ENCODE data around the gene ZSCAN31. TPM values are rescaled to one million over a fixed set of nuclear protein-coding genes. Genes with fewer than 3 reads are reported as not detected.

ZSCAN31 gene
- polyA plus RNA-seq, 1 of the 3 experiments (the other 2 are of a cell fraction), result 1.9 TPM

GRCh38 chr6:28353981-28354676 is 18.2 kb upstream of the ZSCAN31 start:
- TF ChIP-seq ELF1 (IDR thresholded peaks at IDR 0.05), result no peak
- TF ChIP-seq, protein P1, sequence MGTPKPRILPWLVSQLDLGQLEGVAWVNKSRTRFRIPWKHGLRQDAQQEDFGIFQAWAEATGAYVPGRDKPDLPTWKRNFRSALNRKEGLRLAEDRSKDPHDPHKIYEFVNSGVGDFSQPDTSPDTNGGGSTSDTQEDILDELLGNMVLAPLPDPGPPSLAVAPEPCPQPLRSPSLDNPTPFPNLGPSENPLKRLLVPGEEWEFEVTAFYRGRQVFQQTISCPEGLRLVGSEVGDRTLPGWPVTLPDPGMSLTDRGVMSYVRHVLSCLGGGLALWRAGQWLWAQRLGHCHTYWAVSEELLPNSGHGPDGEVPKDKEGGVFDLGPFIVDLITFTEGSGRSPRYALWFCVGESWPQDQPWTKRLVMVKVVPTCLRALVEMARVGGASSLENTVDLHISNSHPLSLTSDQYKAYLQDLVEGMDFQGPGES (IDR thresholded peaks at IDR 0.05; ENCODE audit: low read depth, low read length), result no peak
- no peaks in the 10 kb centered on the region for H3F3A ChIP-seq (replicated peaks; ENCODE audit: insufficient read depth)
- no peak overlapping the region for H3K4me2 ChIP-seq
- DNase-seq, result no peak
- no peaks in the 10 kb centered on the region for H3K36me3 ChIP-seq (replicated peaks in 1 of 2; ENCODE audit: control insufficient read depth in 1 of 2, insufficient read depth in 2 of 2, low read length in 1 of 2)
- no peaks in the 10 kb centered on the region for H3K9me3 ChIP-seq
- H2AFZ ChIP-seq (ENCODE audit: low read depth), result no peak overlapping the region
- POLR2A ChIA-PET, result interaction anchor here (0.6 kb wide), 1 partner anchor 19 kb away, joined by 3 read pairs; no protein-coding TSS in a partner anchor
- peaks cover 10 to 22% of the 10 kb centered on the region in 2 experiments; a peak in 3 of 4 replicates for H3K4me1 ChIP-seq (ENCODE audit: control insufficient read depth in 1 of 2, insufficient read depth in 2 of 2, low read depth in 1 of 2, low read length in 1 of 2)
- H3K4me3 ChIP-seq (ENCODE audit: low read depth in 2 of 2, low read length in 1 of 2), result no peak overlapping the region
- H3K9ac ChIP-seq, result no peak overlapping the region
- CTCF ChIA-PET, result interaction anchor here (3.4 kb wide), 1 partner anchor 86 kb away, joined by 29 read pairs; the partner anchor contains the start of gene ZSCAN26
- H3K27ac ChIP-seq (ENCODE audit: low read depth in 2 of 2, low read length in 1 of 2), result no peak overlapping the region
- WGBS (ENCODE audit: low lambda C conversion rate), result 98% methylated on average over 11 of the region's 11 CpGs
- no peaks in the 10 kb centered on the region for H4K20me1 ChIP-seq (ENCODE audit: insufficient read depth)
- no peaks in the 10 kb centered on the region for H3K27me3 ChIP-seq (ENCODE audit: insufficient read depth)
- H3K79me2 ChIP-seq (ENCODE audit: insufficient read depth), result peaks cover 40% of the 10 kb centered on the region
- no peaks in the 10 kb centered on the region for H3K9me2 ChIP-seq

DNA sequence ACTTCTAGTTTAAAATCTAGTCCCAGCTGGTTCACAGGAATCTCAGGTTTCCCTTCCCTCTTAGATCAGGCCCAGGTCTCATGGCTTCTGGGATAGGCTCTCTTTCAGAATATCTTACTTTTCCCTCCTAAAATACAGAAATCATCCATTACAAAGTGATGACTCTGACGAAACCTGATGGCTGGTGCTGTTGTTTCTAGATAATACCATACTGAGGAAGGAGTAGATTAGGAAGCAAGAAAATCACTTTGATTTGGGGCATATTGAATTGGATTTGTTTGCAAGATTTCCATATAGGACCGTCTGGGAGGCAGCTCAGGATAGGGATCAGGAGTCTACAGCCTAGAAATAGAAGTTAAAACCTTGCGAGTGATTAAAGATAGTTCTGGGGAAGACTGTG is 17.4 kb upstream of the ZSCAN31 start:
- Histone ChIP-seq H3K79me2 (ENCODE audit: insufficient read depth) (peaks cover 40% of the 10 kb centered on the region), H4K20me1 (ENCODE audit: insufficient read depth) (no peaks in the 10 kb centered on the region), H3K4me2 (no peak overlapping the region), H3K9me3 (no peaks in the 10 kb centered on the region), H3K36me3 (replicated peaks in 1 of 2; ENCODE audit: control insufficient read depth in 1 of 2, insufficient read depth in 2 of 2, low read length in 1 of 2) (no peaks in the 10 kb centered on the region), H3K4me1 (ENCODE audit: control insufficient read depth in 1 of 2, insufficient read depth in 2 of 2, low read depth in 1 of 2, low read length in 1 of 2) (peaks cover 10 to 22% of the 10 kb centered on the region in 2 experiments; a peak in 3 of 4 replicates), H3K9me2 (no peaks in the 10 kb centered on the region), H3K9ac (no peak overlapping the region), H3K27me3 (ENCODE audit: insufficient read depth) (no peaks in the 10 kb centered on the region), H3F3A (replicated peaks; ENCODE audit: insufficient read depth) (peaks cover 4% of the 10 kb centered on the region), H2AFZ (ENCODE audit: low read depth) (no peak overlapping the region), H3K4me3 (ENCODE audit: low read depth in 2 of 2, low read length in 1 of 2) (no peak overlapping the region), H3K27ac (ENCODE audit: low read depth in 2 of 2, low read length in 1 of 2) (no peak overlapping the region)
- ChIA-PET CTCF (interaction anchor here (3.4 kb wide), 1 partner anchor 86 kb away, joined by 29 read pairs; the partner anchor contains the start of gene ZSCAN26), POLR2A (no interaction called here)
- DNase-seq, result no peak
- 95% methylated on average over 3 of the region's 3 CpGs for whole genome bisulfite sequencing (ENCODE audit: low lambda C conversion rate)
- TF ChIP-seq MEF2A (IDR thresholded peaks at IDR 0.05; ENCODE audit: borderline replicate concordance, low read depth), result no peak

GRCh38 chr6:28351493-28351925 is 15.6 kb upstream of the ZSCAN31 start:
- Histone ChIP-seq H3K4me3 (ENCODE audit: low read depth in 2 of 2, low read length in 1 of 2) (peak overlapping the region in 1 of 2 experiments; percentile 89; a peak in 1 of 4 replicates), H3K27me3 (ENCODE audit: insufficient read depth) (no peaks in the 10 kb centered on the region), H3K9me3 (no peaks in the 10 kb centered on the region), H3K4me2 (peak overlapping the region; percentile 76; the same call in 1 of the 2 replicates), H4K20me1 (ENCODE audit: insufficient read depth) (no peaks in the 10 kb centered on the region), H3K4me1 (ENCODE audit: control insufficient read depth in 1 of 2, insufficient read depth in 2 of 2, low read depth in 1 of 2, low read length in 1 of 2) (peaks cover 7 to 19% of the 10 kb centered on the region in 2 experiments; a peak in 3 of 4 replicates), H2AFZ (ENCODE audit: low read depth) (no peak overlapping the region), H3K27ac (ENCODE audit: low read depth in 2 of 2, low read length in 1 of 2) (no peak overlapping the region), H3K79me2 (ENCODE audit: insufficient read depth) (peaks cover 40% of the 10 kb centered on the region), H3K9ac (no peak overlapping the region), H3K36me3 (replicated peaks in 1 of 2; ENCODE audit: control insufficient read depth in 1 of 2, insufficient read depth in 2 of 2, low read length in 1 of 2) (no peaks in the 10 kb centered on the region), H3K9me2 (no peaks in the 10 kb centered on the region), H3F3A (replicated peaks; ENCODE audit: insufficient read depth) (peaks cover 4% of the 10 kb centered on the region)
- TF ChIP-seq TCF12 (IDR thresholded peaks at IDR 0.05), result no peak
- TF ChIP-seq RAD21 (IDR thresholded peaks at IDR 0.05; ENCODE audit: low read length), result no peak
- no peak for TF ChIP-seq SMC3 (IDR thresholded peaks at IDR 0.05; ENCODE audit: low read depth, low read length)
- no peak for TF ChIP-seq TAF1 (IDR thresholded peaks at IDR 0.05; ENCODE audit: borderline replicate concordance, low read depth, low read length)
- no peak for TF ChIP-seq MEF2A (IDR thresholded peaks at IDR 0.05; ENCODE audit: borderline replicate concordance, low read depth)
- TF ChIP-seq JUND (IDR thresholded peaks at IDR 0.05), result no peak
- TF ChIP-seq CHD2 (IDR thresholded peaks at IDR 0.05; ENCODE audit: low read length, partially characterized antibody), result no peak
- TF ChIP-seq MAX (IDR thresholded peaks at IDR 0.05; ENCODE audit: low read depth), result no peak
- TF ChIP-seq FOXJ3 (CRISPR knock-in tag; IDR thresholded peaks at IDR 0.05), result no peak
- no peak for TF ChIP-seq EP300 (IDR thresholded peaks at IDR 0.05; ENCODE audit: borderline replicate concordance in 1 of 2, low read depth in 1 of 2, low read length in 1 of 2)
- no peak for TF ChIP-seq MXI1 (IDR thresholded peaks at IDR 0.05; ENCODE audit: low read depth, low read length)
- TF ChIP-seq RFX5 (IDR thresholded peaks at IDR 0.05; ENCODE audit: low read length), result no peak
- TF ChIP-seq YY1 (IDR thresholded peaks at IDR 0.05; ENCODE audit: low read depth), result no peak
- TF ChIP-seq RXRA (IDR thresholded peaks at IDR 0.05; ENCODE audit: borderline replicate concordance, low read depth), result no peak
- TF ChIP-seq, protein P1 (IDR thresholded peaks at IDR 0.05; ENCODE audit: low read depth, low read length), result no peak
- no peak for TF ChIP-seq NRF1 (IDR thresholded peaks at IDR 0.05; ENCODE audit: low read depth, low read length)
- TF ChIP-seq PBX3 (IDR thresholded peaks at IDR 0.05), result no peak
- no peak for DNase-seq
- ChIA-PET POLR2A (no interaction called here), CTCF (interaction anchor here (2.5 kb wide), 1 partner anchor 70 kb away, joined by 5 read pairs; the partner anchor contains the start of gene PGBD1)
- WGBS (ENCODE audit: low lambda C conversion rate), result 87% methylated on average over 2 of the region's 2 CpGs
